K562 (cell line): ENCODE data around the gene USP48. TPM values are rescaled to one million over a fixed set of nuclear protein-coding genes. Genes with fewer than 3 reads are reported as not detected.

ENCODE experiments used
- C11orf30 ChIP-seq: fragments of 450-650 bp; IDR thresholded peaks from 2 replicates; pipeline ENCODE4 v1.6.1; 2016; ENCODE audit warnings: low read depth, mild to moderate bottlenecking
- CXXC5 ChIP-seq: fragments of 250-450 bp; sonication (Bioruptor Pico); IDR thresholded peaks from 2 replicates; pipeline ENCODE4 v1.8.0; 2022; ENCODE audit warnings: inconsistent platforms, mild to moderate bottlenecking, moderate library complexity
- GATAD2A ChIP-seq: fragments of 450-650 bp; IDR thresholded peaks from 2 replicates; pipeline ENCODE4 v1.6.1; 2017
- POLR2G ChIP-seq: fragments of 200-400 bp; formaldehyde crosslinking; IDR thresholded peaks from 2 replicates; pipeline ENCODE4 v1.6.1; 2017; ENCODE audit warnings: low read depth, mild to moderate bottlenecking, antibody characterized with exemption, low read length, moderate library complexity
- PTBP1 ChIP-seq: fragments of 200-400 bp; formaldehyde crosslinking; IDR thresholded peaks from 2 replicates; pipeline ENCODE4 v1.6.1; 2017; ENCODE audit warnings: low read depth, low read length
- SRSF3 ChIP-seq: fragments of 200-400 bp; formaldehyde crosslinking; IDR thresholded peaks from 2 replicates; pipeline ENCODE4 v1.6.1; 2016; ENCODE audit warnings: mild to moderate bottlenecking, low read length, moderate library complexity; ENCODE audit not compliant: insufficient read depth
- ZNF76 ChIP-seq: fragments of 250-450 bp; sonication (Bioruptor Pico); IDR thresholded peaks from 2 replicates; pipeline ENCODE4 v1.4.0; 2020; ENCODE audit warnings: mild to moderate bottlenecking, moderate library complexity, borderline replicate concordance
- polyA plus RNA-seq, 8 experiments: library from polyadenylated mRNA; depleted of rRNA in 4 of 8; stranded (reverse) in 5 of 8; unstranded in 3 of 8; fragments of >200 nt; fragmentation: Nextera tagmentation in 2 of 8; fragmentation: Illumina TruSeq in 1 of 8; extraction: Ambion mirVana in 2 of 8; extraction: Trizol in 1 of 8; gene quantifications; 2 replicates each; pipeline versions ENCODE4 v1.2.1 to v1.2.3, GENCODE V29; 2011 to 2014; ENCODE audit warnings: inconsistent platforms in 1 of 8, missing spikeins in 1 of 8
- total RNA-seq, 7 experiments: library from RNA; depleted of rRNA in 6 of 7; stranded (reverse); fragments of >200 nt in 6 of 7; fragmentation: Illumina TruSeq in 2 of 7; extraction: Trizol in 2 of 7; gene quantifications; 2 replicates each; pipeline versions ENCODE4 v1.2.1 to v1.2.3, GENCODE V29; 2011 to 2021; ENCODE audit warnings: low replicate concordance in 1 of 7
- TF ChIP-seq, protein P1 (sequence below): fragments of 200-600 bp; sonication (generic); IDR thresholded peaks from one replicate; pipeline ENCODE4 v1.6.1; 2012; ENCODE audit warnings: mild to moderate bottlenecking, low read depth, low read length, inconsistent platforms
- TF ChIP-seq, protein P2 (sequence below): IDR thresholded peaks from 3 replicates; pipeline ENCODE4 v1.6.1; 2011; ENCODE audit warnings: borderline replicate concordance, mild to moderate bottlenecking, moderate library complexity; ENCODE audit not compliant: insufficient read length; ENCODE audit errors: extremely low read depth
- TF ChIP-seq, protein P3 (sequence below): fragments of 450-650 bp; formaldehyde crosslinking; IDR thresholded peaks from 2 replicates; pipeline ENCODE4 v1.4.0; 2022; ENCODE audit warnings: missing genetic modification characterization

USP48 gene
- total and polyA plus RNA-seq, 9 of the 15 experiments (the other 6 are each of a cell fraction or from before 2014, with no cell fraction given) = 23.3 to 123 (median 106) TPM

DNA sequence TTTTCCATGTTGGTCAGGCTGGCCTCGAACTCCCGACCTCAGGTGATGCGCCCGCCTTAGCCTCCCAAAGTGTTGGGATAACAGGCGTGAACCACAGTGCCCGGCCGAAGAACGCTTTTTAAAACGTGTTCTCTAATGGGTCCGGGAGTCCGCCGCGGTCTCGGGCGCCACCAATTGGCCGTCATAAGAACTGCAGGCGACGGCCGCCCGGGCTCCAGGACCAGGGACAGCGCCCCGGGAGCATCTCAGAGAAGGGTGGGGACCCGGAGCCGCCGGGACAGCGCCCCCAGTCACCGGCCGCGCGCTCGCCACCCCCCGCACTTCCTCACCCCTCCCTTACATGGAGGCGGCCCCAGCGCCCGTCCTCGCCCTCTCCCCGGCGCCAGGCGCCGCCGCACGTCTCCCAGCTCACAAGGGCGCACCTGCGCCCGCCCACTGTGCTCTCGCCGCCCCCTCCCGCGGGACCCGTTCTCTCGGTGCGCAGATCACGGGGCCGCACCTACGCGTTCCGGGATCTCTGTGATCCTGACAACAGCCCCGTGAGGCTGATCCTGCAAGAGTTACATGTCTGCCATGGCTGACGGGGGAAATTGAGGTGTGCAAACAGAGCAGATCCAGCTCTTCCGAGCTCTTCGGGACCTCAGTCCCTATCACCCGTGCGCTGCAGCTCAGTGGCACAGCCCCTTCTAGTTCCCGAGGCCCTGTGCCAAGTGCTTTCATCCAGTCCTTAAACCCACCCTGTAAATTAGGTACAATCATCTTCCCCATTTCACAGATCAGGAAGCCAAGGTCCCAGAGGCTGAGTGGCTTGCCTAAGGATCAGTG, 123.6 kb downstream of the USP48 start (continued):
- TF ChIP-seq, protein P1, sequence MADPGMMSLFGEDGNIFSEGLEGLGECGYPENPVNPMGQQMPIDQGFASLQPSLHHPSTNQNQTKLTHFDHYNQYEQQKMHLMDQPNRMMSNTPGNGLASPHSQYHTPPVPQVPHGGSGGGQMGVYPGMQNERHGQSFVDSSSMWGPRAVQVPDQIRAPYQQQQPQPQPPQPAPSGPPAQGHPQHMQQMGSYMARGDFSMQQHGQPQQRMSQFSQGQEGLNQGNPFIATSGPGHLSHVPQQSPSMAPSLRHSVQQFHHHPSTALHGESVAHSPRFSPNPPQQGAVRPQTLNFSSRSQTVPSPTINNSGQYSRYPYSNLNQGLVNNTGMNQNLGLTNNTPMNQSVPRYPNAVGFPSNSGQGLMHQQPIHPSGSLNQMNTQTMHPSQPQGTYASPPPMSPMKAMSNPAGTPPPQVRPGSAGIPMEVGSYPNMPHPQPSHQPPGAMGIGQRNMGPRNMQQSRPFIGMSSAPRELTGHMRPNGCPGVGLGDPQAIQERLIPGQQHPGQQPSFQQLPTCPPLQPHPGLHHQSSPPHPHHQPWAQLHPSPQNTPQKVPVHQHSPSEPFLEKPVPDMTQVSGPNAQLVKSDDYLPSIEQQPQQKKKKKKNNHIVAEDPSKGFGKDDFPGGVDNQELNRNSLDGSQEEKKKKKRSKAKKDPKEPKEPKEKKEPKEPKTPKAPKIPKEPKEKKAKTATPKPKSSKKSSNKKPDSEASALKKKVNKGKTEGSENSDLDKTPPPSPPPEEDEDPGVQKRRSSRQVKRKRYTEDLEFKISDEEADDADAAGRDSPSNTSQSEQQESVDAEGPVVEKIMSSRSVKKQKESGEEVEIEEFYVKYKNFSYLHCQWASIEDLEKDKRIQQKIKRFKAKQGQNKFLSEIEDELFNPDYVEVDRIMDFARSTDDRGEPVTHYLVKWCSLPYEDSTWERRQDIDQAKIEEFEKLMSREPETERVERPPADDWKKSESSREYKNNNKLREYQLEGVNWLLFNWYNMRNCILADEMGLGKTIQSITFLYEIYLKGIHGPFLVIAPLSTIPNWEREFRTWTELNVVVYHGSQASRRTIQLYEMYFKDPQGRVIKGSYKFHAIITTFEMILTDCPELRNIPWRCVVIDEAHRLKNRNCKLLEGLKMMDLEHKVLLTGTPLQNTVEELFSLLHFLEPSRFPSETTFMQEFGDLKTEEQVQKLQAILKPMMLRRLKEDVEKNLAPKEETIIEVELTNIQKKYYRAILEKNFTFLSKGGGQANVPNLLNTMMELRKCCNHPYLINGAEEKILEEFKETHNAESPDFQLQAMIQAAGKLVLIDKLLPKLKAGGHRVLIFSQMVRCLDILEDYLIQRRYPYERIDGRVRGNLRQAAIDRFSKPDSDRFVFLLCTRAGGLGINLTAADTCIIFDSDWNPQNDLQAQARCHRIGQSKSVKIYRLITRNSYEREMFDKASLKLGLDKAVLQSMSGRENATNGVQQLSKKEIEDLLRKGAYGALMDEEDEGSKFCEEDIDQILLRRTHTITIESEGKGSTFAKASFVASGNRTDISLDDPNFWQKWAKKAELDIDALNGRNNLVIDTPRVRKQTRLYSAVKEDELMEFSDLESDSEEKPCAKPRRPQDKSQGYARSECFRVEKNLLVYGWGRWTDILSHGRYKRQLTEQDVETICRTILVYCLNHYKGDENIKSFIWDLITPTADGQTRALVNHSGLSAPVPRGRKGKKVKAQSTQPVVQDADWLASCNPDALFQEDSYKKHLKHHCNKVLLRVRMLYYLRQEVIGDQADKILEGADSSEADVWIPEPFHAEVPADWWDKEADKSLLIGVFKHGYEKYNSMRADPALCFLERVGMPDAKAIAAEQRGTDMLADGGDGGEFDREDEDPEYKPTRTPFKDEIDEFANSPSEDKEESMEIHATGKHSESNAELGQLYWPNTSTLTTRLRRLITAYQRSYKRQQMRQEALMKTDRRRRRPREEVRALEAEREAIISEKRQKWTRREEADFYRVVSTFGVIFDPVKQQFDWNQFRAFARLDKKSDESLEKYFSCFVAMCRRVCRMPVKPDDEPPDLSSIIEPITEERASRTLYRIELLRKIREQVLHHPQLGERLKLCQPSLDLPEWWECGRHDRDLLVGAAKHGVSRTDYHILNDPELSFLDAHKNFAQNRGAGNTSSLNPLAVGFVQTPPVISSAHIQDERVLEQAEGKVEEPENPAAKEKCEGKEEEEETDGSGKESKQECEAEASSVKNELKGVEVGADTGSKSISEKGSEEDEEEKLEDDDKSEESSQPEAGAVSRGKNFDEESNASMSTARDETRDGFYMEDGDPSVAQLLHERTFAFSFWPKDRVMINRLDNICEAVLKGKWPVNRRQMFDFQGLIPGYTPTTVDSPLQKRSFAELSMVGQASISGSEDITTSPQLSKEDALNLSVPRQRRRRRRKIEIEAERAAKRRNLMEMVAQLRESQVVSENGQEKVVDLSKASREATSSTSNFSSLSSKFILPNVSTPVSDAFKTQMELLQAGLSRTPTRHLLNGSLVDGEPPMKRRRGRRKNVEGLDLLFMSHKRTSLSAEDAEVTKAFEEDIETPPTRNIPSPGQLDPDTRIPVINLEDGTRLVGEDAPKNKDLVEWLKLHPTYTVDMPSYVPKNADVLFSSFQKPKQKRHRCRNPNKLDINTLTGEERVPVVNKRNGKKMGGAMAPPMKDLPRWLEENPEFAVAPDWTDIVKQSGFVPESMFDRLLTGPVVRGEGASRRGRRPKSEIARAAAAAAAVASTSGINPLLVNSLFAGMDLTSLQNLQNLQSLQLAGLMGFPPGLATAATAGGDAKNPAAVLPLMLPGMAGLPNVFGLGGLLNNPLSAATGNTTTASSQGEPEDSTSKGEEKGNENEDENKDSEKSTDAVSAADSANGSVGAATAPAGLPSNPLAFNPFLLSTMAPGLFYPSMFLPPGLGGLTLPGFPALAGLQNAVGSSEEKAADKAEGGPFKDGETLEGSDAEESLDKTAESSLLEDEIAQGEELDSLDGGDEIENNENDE = no peak
- TF ChIP-seq GATAD2A = peak; percentile 66
- no peak for TF ChIP-seq PTBP1
- TF ChIP-seq, protein P2, sequence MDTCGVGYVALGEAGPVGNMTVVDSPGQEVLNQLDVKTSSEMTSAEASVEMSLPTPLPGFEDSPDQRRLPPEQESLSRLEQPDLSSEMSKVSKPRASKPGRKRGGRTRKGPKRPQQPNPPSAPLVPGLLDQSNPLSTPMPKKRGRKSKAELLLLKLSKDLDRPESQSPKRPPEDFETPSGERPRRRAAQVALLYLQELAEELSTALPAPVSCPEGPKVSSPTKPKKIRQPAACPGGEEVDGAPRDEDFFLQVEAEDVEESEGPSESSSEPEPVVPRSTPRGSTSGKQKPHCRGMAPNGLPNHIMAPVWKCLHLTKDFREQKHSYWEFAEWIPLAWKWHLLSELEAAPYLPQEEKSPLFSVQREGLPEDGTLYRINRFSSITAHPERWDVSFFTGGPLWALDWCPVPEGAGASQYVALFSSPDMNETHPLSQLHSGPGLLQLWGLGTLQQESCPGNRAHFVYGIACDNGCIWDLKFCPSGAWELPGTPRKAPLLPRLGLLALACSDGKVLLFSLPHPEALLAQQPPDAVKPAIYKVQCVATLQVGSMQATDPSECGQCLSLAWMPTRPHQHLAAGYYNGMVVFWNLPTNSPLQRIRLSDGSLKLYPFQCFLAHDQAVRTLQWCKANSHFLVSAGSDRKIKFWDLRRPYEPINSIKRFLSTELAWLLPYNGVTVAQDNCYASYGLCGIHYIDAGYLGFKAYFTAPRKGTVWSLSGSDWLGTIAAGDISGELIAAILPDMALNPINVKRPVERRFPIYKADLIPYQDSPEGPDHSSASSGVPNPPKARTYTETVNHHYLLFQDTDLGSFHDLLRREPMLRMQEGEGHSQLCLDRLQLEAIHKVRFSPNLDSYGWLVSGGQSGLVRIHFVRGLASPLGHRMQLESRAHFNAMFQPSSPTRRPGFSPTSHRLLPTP = no peak
- peak; percentile 93 for TF ChIP-seq CXXC5
- TF ChIP-seq, protein P3, sequence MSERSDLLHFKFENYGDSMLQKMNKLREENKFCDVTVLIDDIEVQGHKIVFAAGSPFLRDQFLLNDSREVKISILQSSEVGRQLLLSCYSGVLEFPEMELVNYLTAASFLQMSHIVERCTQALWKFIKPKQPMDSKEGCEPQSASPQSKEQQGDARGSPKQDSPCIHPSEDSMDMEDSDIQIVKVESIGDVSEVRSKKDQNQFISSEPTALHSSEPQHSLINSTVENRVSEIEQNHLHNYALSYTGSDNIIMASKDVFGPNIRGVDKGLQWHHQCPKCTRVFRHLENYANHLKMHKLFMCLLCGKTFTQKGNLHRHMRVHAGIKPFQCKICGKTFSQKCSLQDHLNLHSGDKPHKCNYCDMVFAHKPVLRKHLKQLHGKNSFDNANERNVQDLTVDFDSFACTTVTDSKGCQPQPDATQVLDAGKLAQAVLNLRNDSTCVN (CRISPR knock-in tag) = no peak
- TF ChIP-seq C11orf30 = no peak
- TF ChIP-seq POLR2G = peak; percentile 73
- TF ChIP-seq ZNF76 (CRISPR knock-in tag) = no peak
- TF ChIP-seq SRSF3 = no peak
